GM21526 (cell line): ENCODE results near the gene TSHZ2.

Source experiments
- ATAC-seq: cut with Tn5 transposase; IDR thresholded peaks from one replicate; pipeline ENCODE4 v1.9.1; 2021; ENCODE audit warnings: moderate library complexity; ENCODE audit not compliant: unreplicated experiment, low FRiP score

Gene TSHZ2

DNA sequence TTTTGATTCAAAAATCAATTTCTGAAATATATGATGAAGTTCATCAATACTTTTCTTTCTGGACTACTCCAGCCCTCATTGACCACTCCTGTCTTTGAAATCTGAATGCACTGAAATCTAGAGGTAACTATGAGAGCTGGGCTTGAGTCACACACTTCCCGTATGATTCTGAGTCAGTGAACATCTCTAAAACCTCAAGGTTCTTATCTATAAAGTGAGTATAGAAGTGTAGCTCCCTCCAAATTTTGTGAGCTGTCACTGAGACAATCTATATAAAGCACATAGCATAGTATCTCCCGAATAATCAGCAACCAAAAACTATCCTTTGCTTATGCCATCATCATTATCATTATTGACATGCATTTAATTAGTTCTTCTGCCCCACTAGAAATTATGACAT lies 182.4 kb downstream of the TSHZ2 start:
- peak; percentile 40 for ATAC-seq

DNA sequence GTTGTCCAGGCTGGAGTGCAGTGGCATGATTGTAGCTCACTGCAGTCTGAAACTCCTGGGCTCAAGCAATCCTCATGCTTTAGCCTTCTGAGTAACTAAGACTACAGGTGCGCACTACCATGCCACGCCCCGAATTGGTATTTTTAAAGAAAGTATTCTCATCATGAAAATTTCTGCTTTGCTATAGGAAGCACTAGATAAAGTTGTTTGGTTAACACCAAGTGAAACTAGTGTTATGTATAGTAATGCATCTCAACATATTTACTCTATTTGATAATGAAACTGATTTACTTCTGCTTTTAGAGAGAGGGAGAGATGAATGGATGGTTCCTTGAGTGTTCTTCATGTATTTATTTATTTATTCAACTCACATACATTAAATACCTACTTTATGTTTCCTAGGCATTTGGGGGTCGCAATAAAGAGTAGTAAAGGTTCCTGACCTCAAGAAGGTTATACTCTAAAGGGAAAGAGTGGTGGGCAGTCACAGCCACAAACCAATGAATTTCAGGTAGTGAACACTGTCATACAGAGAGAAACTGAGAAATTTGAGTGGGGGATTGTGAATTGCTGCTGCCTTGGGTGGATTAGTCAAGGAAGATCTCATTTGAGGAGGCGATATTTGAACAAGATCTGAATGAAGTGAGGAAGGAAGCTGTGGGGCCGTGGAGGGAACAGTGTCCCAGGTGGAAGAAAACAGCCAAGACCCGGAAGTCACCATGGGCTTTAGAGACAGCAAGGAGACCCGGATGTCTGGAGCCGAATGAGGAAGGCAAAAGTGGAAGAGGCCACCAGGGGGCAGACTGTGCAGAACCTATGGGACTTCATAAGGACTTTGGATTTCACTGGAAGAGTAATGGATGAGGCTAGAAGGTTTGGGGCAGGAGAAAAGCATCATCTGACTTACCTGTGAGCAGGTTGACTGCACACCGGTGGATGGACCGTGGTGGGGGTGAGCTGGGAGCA lies 185.6 kb downstream of the TSHZ2 start:
- ATAC-seq, result peak; percentile 76

DNA sequence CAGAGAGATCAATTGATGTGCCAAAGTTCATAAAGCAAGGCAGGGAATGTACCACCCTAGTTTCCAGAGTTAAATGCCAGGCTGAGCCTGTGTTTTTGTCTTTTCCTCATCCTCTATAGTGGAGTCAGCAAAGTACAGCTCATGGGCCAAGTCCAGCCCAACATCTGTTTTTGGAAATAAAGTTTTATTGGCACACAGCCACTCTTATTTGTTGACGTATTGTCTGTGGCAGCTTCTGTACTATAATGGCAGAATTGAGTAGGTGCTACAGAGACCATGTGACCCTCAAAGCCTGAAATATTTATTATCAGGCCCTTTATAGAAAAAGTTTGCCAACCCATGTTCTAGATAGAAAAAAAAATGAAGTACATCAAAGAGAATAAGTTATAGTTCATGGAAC lies 187.0 kb downstream of the TSHZ2 start:
- no peak for ATAC-seq

DNA sequence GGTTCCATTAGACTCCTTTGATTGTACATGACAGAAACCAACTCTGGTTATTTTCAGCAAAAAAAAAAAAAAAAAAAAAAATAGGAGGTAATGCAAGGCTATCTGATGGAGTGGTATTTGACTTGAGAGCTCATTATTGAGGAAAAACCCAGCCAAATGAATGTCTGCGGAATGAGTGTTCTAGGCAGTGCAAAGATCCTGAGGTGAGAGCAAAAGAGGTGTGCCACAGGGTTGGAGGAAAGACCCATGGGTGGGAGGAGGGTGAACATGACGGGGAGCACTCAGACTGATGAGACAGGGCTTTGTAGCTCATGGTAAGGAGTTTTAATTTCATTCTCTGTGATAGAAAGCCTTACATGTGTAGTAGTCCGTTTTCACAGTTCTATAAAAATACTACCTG lies 188.9 kb downstream of the TSHZ2 start:
- no peak for ATAC-seq

DNA sequence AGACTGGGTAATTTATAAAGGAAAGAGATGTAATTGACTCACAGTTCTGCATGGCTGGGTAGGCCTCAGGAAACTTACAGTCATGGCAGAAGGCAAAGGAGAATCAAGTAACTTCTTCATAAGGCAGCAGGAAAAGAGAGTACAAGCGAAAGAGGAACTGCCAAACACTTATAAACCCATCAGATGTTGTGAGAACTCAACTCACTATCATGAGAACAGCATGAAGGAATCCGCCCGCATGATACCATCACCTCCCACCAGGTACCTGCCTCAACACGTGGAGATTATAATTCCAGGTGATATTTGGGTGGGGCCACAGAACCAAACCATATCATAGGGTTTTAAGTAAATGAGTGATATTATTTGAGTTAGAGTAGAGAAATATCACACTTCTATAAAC lies 189.3 kb downstream of the TSHZ2 start:
- no peak for ATAC-seq

DNA sequence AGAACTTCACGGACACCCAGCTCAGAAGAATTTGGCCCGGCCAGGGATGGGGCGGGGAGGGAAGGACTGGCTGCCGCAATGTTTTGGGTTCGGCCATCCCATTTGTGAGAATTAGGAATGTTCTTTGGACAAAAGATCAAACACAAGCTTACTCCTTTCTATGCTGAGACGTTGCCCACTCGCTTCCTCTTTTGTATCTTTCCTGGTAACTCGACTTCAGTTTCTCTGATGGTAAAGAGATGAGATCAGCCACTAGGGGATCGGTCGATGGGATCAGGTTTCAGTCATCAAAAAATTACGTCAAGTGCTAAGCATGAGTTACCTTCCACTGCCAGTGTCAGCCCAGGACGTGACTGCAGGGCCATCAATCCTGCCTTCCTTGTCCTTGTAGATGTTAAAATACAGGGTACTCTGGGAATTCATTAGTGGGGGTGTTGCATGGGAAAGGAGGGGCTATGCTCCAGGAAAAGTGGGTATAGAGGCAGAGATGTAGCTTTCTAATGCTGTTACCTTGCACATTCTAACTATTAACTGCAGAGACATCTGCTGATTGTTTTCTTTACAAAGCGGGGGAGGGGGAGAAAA lies 190.2 kb downstream of the TSHZ2 start:
- ATAC-seq, result no peak

DNA sequence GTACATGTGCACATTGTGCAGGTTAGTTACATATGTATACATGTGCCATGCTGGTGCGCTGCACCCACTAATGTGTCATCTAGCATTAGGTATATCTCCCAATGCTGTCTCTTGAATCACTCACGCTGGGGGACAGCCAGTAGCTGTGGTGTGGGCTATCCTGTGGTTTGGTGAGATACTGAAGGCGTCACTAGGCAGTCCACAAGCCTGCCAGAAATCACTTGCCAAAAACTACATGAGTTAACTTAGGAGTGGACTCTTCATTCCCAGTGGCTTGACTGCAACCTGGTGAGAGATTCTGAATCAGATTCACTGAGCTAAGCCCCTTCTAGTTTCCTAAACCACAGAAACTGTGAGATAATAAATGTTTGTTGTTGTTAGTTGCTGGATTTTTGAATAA lies 191.3 kb downstream of the TSHZ2 start:
- no peak for ATAC-seq

DNA sequence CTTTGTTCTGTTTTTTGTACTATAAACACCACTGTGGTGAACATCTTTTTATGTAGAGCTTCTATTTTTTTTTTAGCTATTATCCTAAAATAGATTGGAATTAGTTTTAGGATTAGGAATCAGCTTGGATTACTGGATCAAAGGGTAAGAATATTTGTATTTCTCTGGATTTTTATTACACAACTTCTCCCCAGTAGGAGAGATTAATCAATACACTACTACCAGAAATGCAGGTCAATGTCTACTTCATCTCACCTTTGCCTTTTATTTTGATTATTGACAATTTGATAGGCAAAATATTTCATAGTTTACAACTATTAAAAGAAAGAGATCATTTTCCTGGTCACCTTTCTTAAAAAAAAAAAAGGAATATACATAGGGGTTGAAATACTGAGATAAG lies 191.9 kb downstream of the TSHZ2 start:
- no peak for ATAC-seq

DNA sequence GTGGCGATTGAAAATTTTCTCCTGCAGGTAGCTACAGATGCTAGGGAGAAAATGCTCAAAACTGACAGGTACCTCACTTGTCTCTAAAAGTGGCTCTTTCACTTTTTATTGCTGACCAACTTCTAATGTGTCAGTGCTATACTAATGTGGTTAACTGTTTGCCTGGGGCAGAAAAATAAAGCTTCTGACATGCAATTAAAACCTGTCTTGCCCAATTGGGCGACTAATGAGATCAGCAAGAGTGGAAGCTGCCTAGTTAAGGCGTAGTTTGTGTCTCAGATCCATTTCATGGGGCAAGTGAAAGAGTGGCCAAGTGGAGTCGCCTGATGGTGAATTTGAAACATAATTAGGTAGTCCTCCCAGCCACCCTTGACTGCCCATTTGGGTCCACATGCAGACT lies 193.3 kb downstream of the TSHZ2 start:
- no peak for ATAC-seq

DNA sequence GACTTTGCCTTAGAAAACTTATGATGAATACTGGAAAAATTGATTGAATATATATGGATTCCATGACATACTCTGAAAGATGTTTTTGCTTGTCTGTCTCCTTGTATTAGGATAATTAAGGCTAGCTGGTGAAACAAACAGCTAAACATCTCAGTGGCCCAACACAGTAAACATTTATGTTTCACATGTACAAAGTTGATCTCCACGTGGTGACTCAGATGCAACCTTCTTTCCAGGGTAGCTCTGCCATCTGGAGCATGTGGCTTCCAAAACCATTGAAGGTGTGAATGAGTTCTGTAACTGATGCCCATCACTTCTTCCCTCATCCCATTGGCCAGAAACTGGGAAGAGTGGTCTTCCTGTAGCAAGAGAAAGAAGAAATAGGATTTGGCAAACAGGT lies 196.3 kb downstream of the TSHZ2 start:
- ATAC-seq, result no peak

DNA sequence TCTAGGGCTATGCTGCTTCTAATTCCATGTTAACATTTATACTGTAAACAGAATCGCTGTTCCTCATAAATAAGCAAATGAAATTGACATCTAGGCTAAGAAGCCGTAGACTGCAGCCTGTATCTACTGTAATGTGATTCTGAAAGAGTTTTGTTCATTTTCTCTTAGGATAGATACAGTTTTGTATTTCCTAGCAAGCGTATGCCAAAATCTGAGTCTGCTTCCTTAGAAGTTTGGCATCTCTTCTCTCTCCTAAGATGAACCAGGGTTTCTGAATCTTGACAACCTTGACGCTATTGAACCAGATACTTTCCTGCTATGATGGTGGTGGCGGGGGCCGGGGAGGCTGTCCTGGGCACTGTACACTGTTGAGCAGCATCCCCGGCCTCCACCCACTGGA lies 198.0 kb downstream of the TSHZ2 start:
- no peak for ATAC-seq

DNA sequence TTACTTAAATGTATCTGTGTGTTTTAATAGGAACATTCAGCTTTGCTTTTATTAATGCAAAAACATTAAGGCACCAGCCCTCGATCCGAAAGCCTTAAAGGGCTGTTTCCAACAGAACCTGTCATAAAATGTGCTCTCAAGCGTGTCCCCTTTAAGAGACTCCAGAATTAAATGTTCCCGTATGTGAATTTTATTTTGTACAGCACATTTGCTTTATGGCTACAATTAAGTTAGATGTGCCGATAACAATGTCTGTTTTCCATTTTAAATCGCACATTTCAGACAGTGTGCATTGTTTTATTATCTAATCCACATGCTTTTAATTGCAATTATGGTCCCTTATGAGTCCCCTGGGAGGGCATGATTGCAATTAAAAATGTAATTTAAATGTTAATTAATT lies 198.9 kb downstream of the TSHZ2 start:
- no peak for ATAC-seq

DNA sequence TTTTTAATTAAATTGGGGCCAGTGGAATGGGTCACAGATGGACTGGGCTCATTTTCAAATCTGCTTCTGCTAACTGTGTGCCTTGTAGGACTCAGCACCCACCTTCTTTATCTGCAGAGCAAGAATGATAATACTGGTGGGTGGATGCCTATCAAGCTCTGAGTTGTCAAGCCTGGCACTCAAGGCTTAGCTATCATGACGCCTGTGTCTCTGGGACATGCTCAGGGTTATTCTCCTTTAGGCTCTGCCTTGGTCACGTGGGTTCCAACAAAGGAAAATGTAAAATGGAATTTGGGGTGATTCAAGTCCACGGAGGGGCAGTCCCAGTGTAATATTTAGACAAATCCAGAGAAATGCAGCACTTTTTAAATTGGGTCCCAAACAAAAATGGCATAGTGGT lies 202.3 kb downstream of the TSHZ2 start:
- no peak for ATAC-seq

DNA sequence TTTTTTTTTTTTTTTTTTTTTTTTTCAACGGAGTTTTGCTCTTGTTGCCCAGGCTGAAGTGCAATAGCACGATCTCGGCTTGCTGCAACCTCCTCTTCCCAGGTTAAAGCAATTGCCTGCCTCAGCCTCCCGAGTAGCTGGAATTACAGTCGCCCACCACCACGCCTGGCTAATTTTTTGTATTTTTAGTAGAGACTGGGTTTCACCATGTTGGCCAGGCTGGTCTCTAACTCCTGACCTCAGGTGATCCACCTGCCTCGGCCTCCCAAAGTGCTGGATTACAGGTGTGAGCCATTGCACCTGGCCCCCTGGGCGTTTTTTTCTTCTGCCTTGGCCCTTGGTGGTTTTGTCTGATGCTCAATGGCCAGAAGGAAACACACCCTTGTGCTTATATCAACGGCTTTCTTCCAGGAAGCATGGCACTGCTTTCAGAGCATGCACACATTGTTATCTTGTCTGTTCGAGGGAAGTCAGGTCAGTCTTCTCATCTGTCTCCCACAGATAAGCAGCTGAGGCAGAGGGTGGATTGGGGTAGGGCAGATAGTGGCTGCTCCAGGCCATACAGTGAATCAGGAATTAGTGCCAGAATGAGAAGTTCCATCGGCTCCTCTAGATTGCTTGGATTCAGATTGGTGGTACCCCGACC lies 203.1 kb downstream of the TSHZ2 start:
- ATAC-seq, result no peak

DNA sequence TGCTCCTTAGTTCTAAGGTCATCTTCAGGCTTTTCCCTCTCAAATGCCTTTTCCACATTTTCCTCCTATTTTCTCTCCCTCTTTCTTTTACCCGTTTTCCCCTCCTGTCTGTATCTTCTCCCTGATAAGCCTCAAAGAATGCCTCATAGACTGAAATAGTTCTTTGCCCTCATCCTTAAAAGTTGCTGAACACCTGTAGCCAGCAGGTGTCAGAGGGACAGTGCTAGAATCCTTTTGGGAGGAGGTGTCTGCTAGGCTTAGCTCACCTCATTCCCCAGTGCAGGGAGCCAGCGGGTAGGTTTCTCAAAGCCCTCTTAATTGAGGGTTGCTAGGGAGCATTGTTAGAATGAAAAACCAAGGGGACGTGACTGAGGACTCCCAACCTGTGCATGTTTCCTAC lies 204.0 kb downstream of the TSHZ2 start:
- ATAC-seq, result no peak

DNA sequence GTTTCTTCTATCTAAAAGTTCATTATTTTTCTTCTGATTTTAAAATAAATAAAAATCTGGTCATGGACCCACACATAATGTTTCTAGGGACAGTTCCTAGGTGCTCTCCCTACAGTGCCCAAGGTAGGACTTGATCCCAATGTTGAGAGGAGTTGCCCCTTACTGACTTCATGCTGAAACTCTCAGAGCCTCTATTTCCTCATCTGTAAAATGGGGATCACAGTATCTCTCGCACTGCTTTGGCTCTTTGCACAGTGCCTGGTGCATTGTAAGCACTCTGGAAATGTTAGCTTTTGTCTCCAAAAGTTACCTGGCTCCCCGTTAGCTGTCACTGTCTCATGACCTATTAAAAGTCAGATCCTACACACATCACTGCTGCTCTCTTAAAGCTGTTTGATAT lies 205.5 kb downstream of the TSHZ2 start:
- ATAC-seq, result no peak

DNA sequence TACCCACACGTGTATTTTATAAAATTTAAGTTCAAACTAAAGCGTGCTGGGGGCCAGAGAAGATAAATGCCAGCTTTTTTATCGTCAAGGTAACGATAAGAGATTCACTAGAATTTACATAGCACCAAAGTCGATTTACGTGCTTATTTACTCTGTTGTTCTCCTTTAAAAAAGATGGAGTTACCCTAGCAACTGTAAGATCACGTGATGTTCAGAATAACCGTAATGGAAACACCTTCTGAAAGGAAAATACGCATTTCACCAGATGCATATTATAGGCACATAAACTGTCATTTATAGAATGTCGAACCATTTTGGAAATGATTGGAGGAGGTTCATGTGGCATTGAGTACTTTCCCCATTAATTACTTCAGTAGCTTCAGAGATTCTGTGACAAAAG lies 207.6 kb downstream of the TSHZ2 start:
- no peak for ATAC-seq

DNA sequence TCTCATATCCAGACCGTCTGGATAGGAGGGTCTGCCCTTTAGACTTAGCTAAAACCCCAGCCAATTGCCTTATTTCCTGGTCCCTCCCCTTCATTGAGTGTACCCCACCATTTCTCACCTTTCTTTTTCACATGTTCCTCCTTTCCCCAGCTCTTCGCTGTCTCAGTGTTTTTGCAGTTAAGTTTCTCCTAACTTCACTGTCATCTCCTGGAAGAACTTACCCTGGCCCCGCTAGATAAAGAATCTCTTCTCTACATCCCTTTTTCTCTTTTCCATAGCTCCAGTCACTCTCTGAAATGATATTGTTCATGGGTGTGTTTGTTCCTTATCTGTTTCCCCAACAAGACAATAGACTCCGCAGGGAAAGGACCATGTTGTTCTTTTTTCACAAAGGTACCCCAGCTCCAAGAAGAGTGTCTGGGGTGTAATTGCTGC lies 208.8 kb downstream of the TSHZ2 start:
- ATAC-seq, result no peak

DNA sequence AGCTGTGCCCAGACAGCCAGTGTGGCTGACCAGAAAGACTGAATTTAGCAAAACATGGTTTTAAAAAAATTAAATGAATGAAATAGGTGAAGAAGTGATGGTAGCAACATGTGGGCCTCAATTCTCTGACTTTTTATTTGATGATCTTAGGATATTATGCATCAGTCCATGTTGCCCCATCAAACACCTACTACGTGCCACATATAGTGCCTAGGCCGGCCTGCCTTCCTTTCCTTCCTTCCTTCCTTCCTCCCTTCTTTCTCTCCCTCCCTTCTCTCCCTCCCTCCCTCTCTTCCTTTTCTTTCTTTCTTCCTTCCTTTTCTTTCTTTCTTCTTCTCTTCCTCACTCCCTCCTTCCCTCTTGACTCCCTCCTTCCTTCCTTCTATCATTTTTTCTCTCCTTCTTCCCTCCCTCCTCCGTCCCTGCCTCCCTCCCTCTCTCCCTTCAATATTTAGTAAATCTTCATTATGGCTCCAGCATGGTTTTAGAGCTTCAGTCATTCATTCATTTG lies 209.8 kb downstream of the TSHZ2 start:
- no peak for ATAC-seq

DNA sequence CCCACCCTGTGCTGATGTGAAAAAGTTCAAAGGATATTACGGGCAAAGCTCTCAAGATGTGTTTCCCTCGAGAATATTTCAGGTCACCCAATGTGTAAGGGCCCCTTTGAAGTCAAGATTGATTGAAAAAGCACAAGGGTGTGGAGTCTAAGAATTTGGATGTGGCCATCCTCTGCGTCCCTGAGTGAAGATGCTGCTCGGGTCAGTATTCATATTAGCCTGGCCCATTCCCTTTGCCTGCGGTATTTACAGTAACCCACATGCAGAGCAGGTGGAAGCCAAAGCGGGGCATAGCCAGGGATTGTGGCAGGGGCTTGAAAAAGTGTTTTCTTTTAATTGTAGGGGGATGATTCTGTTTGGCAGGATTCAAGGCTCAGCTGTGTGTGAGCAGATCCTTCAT lies 211.0 kb downstream of the TSHZ2 start:
- ATAC-seq, result no peak

DNA sequence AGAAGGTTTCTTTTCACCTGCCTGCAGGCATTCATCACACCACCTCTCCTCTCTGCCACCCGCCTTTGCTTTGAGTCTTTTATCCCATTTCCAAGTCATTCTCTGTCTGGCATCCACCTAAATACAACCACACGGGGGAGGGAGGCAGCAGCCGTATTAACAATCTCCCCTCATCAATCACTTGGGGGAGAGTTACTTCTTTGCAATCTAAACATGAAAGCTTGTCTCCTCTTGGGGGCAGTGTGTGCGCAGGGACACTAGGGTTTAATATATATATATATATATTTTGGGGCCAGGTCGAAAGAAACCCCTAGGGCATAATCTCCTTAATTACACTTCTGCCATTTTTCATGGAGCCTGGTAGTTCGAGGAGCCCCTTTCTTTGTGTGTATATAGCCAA lies 214.5 kb downstream of the TSHZ2 start:
- no peak for ATAC-seq
